Measurements from ENCODE around the gene ATP8A2.

- TF ChIP-seq CTCF (IDR thresholded peaks at IDR 0.05) (no peak), POLR2AphosphoS5 (IDR thresholded peaks at IDR 0.05) (no peak)
These were observed 344.0 kb downstream of the ATP8A2 start for GRCh38 chr13:25715760-25716159.
